GM19328 (cell line): ENCODE data around the gene LTA.
"Not testable (repeated sequence)": the region's sequence is repeated elsewhere in the genome, so short reads cannot be mapped to it uniquely, and the experiment has no call there.

Experiments used
- ATAC-seq: cut with Tn5 transposase; IDR thresholded peaks from one replicate; pipeline ENCODE4 v1.9.1; 2021; ENCODE audit warnings: mild to moderate bottlenecking, moderate library complexity; ENCODE audit not compliant: unreplicated experiment

Gene LTA

DNA sequence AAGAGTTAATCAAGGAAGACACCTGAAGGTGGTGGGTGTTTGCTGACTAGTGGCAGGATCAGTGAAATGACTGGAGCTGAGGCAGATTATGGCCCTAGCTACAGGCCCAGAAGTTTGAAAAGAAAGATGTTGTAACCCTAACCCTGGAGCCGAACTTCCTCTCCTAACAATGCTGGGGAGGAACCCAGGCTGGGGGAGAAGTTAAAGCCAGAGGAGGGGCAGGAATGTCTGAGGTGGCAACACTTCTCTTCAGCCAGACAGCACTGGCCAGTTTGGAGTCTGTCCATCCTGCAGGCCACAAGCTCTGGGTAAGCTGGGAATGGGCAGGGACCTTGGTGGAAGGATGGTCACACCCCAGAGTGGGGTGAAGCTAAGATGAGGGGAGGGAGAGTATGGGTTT is 13.9 kb downstream of the LTA start, which contains the start of gene LST1:
Gene LST1 (plus strand): TSS at position 270 of the 400 bp plus-strand sequence. CDS start 1,023 bp downstream, outside the sequence.
- no peak for ATAC-seq

DNA sequence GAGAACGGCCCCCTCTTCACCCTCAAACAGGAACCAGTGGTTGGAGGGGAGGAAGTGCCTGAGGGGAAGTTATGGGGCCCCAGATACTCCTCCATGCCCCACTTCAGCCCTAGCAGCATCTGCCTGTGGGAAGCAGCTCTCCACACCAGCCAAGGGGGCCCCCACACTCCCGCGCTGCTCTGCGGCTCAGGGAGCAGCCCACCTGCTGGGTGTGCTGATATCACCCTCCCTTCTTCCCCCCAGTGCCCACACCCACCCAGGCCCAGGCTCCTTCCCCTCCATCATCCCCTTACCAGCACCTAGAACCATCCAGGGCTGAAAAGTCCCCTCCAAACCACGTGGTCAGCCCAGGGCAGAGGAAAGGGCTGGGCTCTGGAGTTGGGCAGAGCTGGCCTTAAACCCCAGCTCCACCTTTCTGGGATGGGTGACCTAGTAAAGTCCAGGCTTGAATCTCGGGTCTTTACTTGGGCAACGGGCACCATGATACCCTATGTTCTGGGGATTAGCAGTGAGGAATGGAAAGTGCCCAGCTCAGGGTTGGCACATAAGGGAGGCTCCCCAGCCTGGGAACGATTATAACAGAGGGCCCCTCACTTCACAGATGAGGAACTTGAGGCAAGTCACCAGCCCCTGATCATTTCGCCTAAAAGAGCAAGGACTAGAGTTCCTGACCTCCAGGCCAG is 14.7 kb downstream of the LTA start:
- no peak for ATAC-seq

DNA sequence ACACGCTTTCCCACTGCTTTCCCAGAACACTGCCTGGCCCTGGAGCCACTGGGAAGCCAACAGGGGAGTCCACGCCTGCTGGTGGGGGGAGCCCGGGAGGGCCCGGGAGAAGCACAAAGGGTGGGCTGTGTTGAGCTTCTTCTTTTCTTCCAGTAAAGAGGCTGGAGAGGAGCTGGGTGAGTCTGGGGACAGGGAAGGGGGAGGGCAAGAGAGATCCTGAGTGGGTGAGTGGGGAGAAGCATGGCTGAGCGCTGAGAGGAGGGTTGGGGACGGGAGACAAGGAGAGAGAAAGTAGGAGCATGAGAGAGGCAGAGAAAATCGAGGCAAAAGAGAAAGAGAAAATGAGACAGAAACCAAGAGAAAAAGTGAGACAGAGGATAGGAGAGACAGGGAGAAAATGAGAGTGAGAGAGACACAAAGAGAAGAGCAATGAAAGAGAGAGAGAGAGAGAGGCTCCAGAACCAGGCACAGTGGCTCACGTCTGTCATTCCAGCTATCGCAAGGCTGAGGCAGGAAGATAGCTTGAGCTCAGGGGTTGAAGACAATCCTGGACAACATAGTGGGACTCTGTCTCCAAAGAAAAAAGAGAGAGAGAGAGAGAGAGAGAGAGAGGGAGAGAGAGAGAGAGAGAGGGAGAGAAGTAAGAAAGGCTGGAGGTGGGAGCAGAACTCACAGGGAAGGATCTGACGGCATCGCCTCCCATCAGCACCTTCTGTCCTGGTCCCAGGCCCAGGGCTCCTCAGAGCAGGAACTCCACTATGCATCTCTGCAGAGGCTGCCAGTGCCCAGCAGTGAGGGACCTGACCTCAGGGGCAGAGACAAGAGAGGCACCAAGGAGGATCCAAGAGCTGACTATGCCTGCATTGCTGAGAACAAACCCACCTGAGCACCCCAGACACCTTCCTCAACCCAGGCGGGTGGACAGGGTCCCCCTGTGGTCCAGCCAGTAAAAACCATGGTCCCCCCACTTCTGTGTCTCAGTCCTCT is 16.0 kb downstream of the LTA start:
- ATAC-seq, result no peak

DNA sequence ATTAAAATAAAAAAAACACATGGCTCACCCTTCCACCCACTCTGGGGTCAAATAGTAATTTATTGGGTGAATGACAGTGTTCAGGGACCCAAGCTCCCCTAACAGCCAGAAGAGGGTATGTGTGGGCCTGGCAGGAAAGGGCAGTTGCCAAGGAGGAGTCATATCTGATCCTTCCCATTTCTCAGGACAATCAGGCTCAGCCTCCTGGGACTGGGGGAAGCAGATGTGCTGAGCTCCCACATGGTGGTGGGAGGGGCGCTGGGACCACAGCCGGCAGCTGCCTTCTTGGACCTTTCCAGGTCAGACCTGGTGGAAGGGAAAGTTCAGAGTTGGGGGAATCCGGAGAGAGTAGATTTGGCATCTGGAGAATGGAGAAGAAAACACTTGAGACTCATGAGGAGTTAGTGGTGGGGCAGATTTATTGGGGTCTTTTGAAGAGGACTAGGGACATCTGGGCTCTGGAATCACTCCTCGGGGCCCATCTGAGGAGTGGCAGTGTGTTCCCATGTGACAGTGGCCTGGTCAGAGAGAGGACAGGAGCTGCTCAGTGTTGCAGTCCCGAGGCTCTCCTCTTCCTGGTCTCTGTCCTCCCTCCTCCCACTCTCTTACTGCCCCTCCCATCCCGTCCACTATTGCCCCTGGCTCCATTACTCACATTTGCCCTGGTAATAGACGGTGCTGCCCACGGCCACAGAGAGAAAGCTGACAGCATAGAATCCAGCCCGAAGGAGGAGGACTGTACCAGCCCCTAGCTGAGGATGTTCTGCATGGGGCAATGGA is 17.0 kb downstream of the LTA start:
- no peak for ATAC-seq

DNA sequence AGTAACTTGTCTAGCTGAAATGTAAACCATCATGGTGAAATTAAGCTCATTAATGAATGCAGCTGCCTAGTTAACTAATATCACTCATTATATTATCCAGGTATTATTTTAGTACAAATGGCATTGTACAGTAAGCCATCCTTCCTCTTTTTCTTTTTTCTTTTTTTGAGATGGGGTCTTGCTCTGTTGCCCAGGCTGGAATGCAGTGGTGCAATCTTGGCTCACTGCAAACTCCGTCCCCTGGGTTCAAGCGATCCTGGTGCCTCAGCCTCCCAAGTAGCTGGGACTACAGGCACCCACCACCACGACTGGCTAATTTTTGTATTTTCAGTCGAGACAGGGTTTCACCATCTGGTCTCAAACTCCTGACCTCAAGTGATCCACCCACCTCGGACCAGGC is 18.6 kb downstream of the LTA start:
- ATAC-seq, result not testable (repeated sequence)

DNA sequence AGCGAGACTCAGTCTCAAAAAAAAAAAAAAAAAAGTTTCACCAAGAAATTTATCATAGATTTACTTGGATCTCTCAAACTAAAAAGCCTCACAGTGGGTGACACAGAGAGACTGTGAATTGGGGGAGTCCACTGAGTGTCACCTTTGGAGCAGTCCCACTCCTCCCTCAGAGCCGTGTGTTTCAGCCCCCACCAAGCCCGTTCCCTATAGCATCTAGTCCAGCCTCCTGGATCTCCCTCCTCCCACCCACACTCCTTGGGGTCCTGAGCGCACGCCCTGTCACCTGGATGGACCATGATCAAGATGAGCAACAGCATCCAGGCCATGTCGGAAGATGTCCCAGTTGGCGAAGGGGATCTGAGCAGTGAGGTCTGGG is 20.3 kb downstream of the LTA start:
- no peak for ATAC-seq

DNA sequence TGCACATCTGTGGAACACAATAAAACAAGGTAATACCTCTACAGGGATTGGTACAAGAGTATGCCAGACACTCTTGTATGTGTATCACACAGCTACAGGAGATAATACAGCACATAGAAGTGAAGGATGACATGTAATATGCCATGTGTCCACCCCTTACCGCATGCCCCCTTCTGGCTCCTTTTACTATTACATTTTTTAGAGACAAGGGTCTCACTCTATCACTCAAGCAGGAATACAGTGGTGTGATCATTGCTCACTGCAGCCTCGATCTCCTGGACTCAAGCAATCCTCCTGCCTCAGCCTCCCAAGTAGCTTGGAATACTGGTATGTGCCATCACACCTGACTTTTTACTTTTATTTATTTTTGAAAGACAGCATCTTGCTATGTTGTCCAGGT is 24.9 kb downstream of the LTA start:
- ATAC-seq, result no peak

DNA sequence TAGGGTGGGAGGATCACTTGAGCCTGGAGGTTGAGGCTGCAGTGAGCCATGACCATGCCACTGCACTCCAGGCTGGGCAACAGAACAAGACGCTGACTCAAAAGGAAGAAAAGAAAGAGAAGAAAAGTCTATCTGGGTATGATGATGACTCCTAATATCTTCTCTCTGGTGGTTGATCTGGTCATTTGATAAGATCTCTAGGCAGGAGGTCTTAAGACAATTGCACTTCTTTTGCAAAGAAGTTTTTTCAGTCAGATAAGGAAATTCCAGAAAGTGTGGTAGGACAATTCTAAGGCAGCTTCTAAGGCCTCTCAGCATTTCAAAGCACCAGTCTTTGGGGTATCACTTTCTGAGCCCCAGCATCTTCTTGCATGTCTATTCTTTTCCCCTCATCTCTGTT is 35.2 kb downstream of the LTA start:
- no peak for ATAC-seq

DNA sequence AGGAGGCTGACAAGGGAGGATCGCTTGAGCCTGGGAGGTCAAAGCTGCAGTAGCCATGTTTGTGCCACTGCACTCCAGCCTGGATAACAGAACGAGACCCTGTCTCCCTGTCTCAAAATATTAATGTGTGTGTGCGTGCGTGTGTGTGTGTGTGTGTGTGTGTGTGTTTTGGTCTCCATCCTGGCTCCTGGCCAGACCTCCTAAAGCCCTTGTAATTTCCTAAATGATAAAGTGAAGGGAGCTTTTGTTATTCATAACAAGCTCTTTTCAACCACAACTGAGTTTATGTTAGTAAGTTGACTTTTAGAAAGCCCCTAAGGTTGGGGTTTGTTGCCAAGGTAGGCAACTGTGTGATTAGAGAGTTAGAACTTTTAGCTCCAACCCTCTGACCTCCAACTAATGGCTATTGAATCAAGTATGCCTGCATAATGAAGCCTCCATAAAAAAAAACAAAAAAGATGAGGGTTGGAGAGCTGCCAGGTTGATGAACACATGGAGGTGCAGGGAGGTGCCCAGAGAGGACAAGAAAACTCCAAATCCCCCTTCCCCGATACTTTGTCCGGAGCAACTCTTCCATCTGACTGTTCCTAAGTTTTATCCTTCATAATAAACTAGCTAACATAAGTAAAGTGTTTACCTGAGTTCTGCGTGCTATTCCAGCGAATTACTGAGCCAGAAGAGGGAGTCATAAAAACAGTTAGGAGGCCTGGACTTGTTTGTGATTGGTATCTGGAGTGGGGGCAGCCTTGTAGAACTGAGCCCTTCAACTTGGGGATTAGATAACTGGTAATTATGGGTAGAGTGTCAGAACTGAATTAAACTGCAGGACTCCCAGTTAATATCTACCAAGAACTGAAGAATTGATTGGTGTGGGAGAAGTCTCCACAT is 37.7 kb downstream of the LTA start:
- no peak for ATAC-seq

DNA sequence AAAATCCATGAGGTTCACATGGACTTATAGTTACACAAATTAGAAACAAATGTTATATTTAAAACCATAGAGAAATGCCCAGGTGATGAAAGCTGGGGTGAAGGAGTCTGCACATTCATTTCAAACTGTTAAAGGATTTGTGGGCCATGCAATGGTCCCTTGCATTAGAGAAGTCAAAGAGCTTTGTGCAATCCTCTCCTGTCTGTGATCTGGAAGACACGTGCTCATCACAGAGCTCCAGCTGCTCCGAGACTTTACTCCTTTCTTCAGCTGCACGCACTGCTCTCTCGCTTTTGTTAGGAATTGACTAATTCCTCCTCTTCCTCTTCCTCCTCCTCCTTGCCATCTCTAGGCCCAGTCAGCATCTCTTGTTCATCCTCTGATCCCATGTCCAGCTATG is 38.9 kb downstream of the LTA start:
- no peak for ATAC-seq

DNA sequence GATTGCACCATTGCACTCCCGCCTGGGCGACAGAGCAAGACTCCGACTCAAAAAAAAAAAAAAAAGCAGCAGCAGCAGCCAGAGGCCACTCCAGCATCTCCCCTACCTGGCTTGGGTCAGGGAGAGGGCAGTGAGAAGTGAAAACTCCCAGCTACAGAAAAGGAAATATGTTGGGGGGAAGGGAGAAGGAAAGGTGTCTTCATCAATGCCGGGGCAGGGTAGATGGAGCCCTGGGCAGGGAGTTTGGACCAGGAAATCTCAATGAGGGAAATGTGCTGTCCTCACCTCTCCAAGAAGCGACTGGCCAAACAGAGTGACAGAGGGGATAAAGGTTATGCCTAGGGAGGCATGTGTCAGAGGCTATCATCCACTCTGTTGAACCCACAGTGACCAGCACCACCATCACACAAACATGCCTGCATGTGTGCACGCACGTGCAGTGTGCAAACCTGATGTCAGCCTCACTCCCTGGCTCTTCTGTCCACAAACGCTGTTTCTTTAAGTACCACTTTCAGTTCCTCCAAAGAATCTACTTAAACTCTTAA is 42.1 kb downstream of the LTA start:
- no peak for ATAC-seq

DNA sequence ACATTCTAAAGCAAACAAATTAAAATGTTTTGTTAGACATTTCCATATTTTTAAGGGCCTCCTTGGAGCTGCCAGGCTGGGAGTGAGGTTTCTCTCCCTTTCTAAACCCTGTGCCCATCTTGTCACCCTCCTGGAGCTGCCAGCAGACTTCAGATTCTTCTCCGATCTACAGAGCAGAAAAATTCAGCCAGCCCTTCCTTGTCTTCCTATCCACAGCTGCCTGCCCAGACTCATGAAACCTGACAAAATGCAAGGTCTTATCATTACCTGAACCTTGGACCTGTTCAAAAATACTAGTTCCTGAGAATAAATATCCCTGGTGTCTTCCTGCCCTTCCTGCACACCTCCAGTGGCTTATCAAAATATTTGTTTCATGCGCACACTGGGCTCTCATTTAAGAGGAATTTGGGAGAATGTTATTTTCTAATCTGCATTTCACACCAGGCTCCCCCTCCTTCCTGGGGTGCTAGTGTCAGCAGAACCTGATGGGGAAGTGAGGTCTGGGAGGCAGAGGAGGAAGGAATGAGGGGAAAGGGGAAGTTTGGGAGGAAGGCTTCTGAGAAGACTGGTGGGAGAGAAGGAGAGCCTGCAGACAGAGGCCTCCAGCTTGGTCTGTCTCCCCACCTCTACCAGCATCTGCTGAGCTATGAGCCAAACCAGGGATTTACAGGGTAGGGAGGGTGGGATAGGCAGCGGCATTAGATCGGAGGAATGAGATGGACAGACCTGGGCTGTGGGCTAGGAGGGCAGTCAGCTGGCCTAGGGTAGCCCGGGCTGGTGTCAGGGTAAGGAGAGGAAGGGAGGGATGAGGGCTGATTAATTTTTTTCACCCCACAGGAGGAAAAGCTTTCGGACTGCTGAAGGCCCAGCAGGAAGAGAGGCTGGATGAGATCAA is 42.8 kb downstream of the LTA start, which contains the start of gene AIF1:
Gene AIF1 (plus strand): TSS at position 551 of the 895 bp plus-strand sequence. CDS start 96 bp downstream, at position 647.
- no peak for ATAC-seq

DNA sequence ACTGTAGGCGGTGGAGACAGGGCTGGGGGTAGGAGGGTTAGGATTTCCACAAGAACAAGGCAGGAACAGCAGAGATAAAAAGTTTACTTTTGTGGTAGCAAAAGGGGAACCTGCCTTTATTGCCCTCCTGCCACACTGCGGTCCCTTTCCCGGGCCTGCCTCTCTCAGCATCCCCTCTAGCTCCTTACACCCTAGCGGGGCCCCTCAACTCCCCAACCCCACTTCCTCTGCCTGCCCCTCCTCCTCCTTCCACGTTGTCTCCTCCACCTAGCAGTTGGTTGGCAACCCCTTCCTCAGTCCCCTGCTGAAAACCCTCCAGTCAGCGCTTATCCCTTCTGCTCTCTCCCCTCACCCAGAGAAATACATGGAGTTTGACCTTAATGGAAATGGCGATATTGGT is 43.7 kb downstream of the LTA start:
- no peak for ATAC-seq

DNA sequence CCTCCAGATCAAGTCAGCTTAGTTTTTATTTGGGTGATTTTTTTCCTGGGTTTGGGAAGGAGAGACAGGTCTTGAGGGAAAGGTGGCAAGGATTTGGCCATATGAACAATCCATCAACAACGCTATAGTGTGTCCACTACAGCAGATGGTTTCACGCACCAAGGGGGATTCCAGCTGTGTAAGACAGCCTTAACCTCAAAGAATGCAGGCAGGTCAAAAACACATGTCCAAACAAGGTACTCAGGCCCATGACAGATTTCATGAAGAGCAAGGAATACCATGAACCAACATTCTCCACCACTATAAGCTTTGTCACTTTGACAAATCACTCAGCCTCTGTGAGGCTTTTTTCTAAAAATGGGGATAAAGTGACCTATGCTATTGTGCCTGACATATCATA is 44.9 kb downstream of the LTA start:
- no peak for ATAC-seq

DNA sequence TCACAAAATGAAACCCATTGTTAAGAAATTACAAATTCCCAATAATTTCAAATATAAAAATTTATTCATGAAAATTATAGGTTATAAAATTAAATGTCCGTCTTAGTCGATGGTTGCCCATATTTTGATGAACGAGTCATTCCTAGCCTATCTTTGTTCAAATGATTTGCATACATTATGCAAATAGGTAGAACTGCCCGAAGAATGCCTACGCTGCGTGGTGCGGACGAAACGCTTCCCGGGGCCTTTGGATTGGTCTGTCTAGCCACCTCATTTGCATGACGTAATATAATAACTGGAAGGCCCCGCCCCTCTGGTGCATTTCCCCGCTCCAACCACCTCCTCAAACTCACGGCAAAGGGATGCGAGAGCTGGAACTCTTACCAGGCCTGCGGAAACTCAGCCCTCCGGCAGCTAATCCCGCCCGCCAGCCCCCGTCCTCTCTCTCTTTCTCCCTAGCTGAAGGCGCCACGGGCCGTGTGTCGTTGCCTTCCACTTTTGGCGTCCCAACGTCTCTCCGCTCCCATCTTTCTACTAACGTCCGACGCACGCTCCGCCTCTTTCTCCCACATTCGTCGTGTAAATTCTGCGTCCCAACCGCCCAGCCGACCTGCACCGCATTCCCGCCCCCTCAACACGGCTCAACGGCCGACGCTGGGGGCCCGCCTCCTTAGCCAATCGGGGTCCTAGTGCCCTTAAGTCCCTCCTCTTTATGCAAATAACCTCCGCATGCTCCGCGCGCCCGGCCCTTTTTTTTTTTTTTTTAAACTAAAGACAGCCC is 47.9 kb downstream of the LTA start:
- ATAC-seq, result peak; percentile 79

DNA sequence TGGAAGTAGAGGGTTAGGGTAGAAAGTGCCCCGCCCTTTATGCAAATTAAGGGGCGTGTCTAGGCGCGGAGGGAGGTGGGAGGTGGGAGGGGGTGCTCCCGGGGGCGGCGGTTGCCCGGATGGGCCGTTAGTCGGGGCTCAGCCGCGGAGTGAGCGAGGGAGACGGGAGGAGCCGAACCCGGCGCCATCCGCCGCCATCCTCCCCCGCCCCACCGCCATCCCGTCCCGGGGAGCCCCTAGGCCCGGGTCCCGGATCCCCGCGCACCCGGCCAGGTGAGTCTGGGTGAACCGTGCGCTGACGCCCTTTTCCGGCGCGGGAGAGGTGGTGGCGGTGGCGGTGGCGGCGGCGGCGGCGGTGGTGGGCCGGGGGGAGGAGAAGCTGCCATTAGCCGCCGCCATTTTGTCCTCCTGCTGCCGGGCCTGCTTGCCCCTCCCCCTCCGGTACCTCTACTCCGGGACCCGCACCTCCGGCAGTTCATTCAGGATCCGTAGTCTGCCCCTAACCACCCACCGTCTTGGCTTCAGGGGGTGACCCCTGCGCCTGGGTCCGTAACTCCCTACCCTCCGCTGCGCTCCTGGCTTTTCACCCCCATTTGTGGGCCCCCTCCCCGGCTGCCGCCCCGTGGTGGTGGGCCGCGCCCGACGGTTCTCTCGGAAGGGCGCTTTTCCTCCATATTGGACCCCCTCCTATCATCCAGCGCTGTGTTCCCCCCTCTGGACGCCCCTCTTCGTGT is 48.7 kb downstream of the LTA start, which contains the start of gene PRRC2A:
Gene PRRC2A (plus strand): TSS at position 130 of the 734 bp plus-strand sequence. CDS start 2,075 bp downstream, outside the sequence.
- ATAC-seq, result peak; percentile 1

DNA sequence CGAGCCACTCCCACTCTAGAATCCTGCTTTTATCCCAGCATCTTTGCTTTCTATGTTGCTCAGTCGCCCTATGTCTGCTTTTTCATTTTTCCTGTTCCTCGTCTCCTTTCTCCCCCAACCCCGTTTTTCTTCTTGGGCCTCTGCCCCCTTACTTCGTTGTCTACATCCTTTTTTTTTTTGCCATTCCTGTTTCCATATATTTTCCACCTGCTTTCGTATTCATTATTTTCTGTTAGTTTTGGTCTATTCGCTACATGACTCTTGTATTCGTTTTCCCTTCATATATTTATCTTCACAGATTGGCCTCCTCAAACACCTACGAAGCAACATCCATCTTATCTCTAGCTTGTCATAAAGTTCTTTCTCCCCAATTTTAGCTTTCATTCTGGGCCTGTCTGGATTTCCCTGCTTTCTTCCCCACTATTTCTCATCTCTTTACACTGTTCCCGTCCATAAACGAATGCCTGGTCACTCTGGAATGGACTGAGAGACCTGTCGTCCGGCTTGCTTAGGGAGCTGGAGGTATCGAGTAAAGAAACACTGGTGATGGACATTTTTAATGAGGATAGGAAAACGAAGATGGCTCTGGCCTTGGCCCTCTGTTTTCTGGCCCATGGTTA is 49.3 kb downstream of the LTA start:
- no peak for ATAC-seq
